HL-60 (cell line): ENCODE measurements around the gene AMER1.

Source experiments
- CTCF ChIP-seq: IDR thresholded peaks from one replicate; pipeline ENCODE4 v1.5.1; 2011; ENCODE audit warnings: low read length, control low read depth, inconsistent platforms; ENCODE audit not compliant: insufficient read depth
- GABPA ChIP-seq: IDR thresholded peaks from 2 replicates; pipeline ENCODE4 v1.6.1; 2012; ENCODE audit warnings: low read depth
- POLR2AphosphoS5 ChIP-seq: IDR thresholded peaks from 2 replicates; pipeline ENCODE4 v1.6.1; 2012; ENCODE audit warnings: low read depth
- SPI1 ChIP-seq: IDR thresholded peaks from 2 replicates; pipeline ENCODE4 v1.6.1; 2012; ENCODE audit warnings: low read depth, mild to moderate bottlenecking, borderline replicate concordance

DNA sequence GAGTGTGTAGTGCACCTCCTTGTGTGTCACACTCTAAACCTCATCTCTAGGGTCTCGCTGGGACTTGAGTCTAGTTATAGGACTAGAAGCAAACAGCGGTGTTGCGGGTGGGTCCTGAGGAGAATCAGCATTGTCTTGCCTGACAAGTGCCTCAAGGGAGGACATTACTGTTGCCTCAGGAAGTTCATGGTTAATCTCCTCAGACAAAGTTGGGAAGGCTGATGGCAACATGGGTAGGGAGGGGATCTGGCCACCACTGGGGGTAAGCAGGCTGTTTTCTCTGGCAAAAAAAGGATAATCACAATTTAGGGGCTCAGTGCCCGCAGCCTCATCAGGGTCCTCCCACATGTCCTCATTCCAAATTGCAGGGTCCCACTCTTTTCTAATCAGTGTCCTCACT, 12.5 kb upstream of the AMER1 start:
- TF ChIP-seq POLR2AphosphoS5: no peak
- TF ChIP-seq CTCF: no peak
- no peak for TF ChIP-seq SPI1
- no peak for TF ChIP-seq GABPA
